Measurements from ENCODE around the gene ACBD3. TPM values are rescaled to one million over a fixed set of nuclear protein-coding genes. Genes with fewer than 3 reads are reported as not detected.
A peak's percentile ranks its signal among the peaks of the same experiment; 100 is the strongest.

The ACBD3 gene
- total RNA-seq, 2 experiments from 2014 or later = 26.5 to 28.3 TPM

GRCh38 chr1:226199971-226200370, 13.4 kb upstream of the ACBD3 start:
- POLR2A ChIA-PET = no interaction called here
- Mint-ChIP-seq H3K4me1 (ENCODE audit: low read depth) (no peaks in the 10 kb centered on the region), H3K4me3 (no peak overlapping the region), H3K27me3 (peaks cover 33% of the 10 kb centered on the region), H3K36me3 (ENCODE audit: low read depth) (no peaks in the 10 kb centered on the region), H3K27ac (no peak overlapping the region), H3K9me3 (no peaks in the 10 kb centered on the region)
- Histone ChIP-seq H3K27ac (ENCODE audit: low read depth in 1 of 2, low read length in 2 of 2) (no peak overlapping the region), H3K27me3 (ENCODE audit: control insufficient read depth in 1 of 2, insufficient read depth in 2 of 2, low read length in 2 of 2) (no peaks in the 10 kb centered on the region), H3K9me3 (ENCODE audit: control insufficient read depth in 1 of 2, insufficient read depth in 1 of 2, low read length in 2 of 2) (no peaks in the 10 kb centered on the region), H3K4me3 (ENCODE audit: low read length) (no peak overlapping the region), H3K4me1 (ENCODE audit: insufficient read depth, low read length) (no peaks in the 10 kb centered on the region), H3K36me3 (ENCODE audit: insufficient read depth, low read length) (no peaks in the 10 kb centered on the region)
- CTCF ChIA-PET = interaction anchor here (4.0 kb wide), 1 partner anchor 75 kb away, joined by 40 read pairs; no protein-coding TSS in a partner anchor
- no peak for TF ChIP-seq CTCF (IDR thresholded peaks at IDR 0.05)
- no peak for DNase-seq
- intact Hi-C loops (cut with DNase I, micrococcal nuclease) = loop anchor here in 1 of 2 experiments (5.0 kb wide), 1 partner anchor 132 kb away; no protein-coding TSS in a partner anchor
- ATAC-seq (ENCODE audit: poor library complexity) = no peak

- DNase-seq (no peak), ATAC-seq (ENCODE audit: poor library complexity) (no peak)
- Mint-ChIP-seq H3K9me3 (no peaks in the 10 kb centered on the region), H3K36me3 (ENCODE audit: low read depth) (no peaks in the 10 kb centered on the region), H3K4me3 (no peak overlapping the region), H3K4me1 (ENCODE audit: low read depth) (no peaks in the 10 kb centered on the region), H3K27me3 (peaks cover 15% of the 10 kb centered on the region), H3K27ac (no peak overlapping the region)
- no peak for TF ChIP-seq CTCF (IDR thresholded peaks at IDR 0.05)
- H3K27ac ChIP-seq (ENCODE audit: low read depth in 1 of 2, low read length in 2 of 2) = no peak overlapping the region
- H3K9me3 ChIP-seq (ENCODE audit: control insufficient read depth in 1 of 2, insufficient read depth in 1 of 2, low read length in 2 of 2) = no peaks in the 10 kb centered on the region
- H3K4me3 ChIP-seq (ENCODE audit: low read length) = no peak overlapping the region
- ChIA-PET POLR2A (no interaction called here), CTCF (interaction anchor here (1.5 kb wide), 1 partner anchor 70 kb away, joined by 7 read pairs; no protein-coding TSS in a partner anchor)
- no peaks in the 10 kb centered on the region for H3K27me3 ChIP-seq (ENCODE audit: control insufficient read depth in 1 of 2, insufficient read depth in 2 of 2, low read length in 2 of 2)
- no peaks in the 10 kb centered on the region for H3K4me1 ChIP-seq (ENCODE audit: insufficient read depth, low read length)
- no peaks in the 10 kb centered on the region for H3K36me3 ChIP-seq (ENCODE audit: insufficient read depth, low read length)
- intact Hi-C loops (cut with DNase I, micrococcal nuclease) = loop anchor here in 1 of 2 experiments (5.0 kb wide), 1 partner anchor 137 kb away; no protein-coding TSS in a partner anchor
Measured at GRCh38 chr1:226195144-226195543, 8.6 kb upstream of the ACBD3 start.

- no peaks in the 10 kb centered on the region for H3K9me3 Mint-ChIP-seq
- no peaks in the 10 kb centered on the region for H3K9me3 ChIP-seq (ENCODE audit: control insufficient read depth in 1 of 2, insufficient read depth in 1 of 2, low read length in 2 of 2)
- no peak for ATAC-seq (ENCODE audit: poor library complexity)
- no peaks in the 10 kb centered on the region for H3K36me3 ChIP-seq (ENCODE audit: insufficient read depth, low read length)
- H3K36me3 Mint-ChIP-seq (ENCODE audit: low read depth) = peaks cover 22% of the 10 kb centered on the region
- H3K27ac Mint-ChIP-seq = peak overlapping the region; percentile 89
- peak overlapping the region; percentile 93 for H3K4me3 ChIP-seq (ENCODE audit: low read length)
- POLR2A ChIA-PET = interaction anchor here (1.0 to 4.0 kb wide), 2 partner anchors 62 to 125 kb away, joined by 3 to 28 read pairs; partner anchors contain the start of gene H3-3A
- peaks cover 26% of the 10 kb centered on the region for H3K4me1 Mint-ChIP-seq (ENCODE audit: low read depth)
- peaks cover 30% of the 10 kb centered on the region for H3K4me1 ChIP-seq (ENCODE audit: insufficient read depth, low read length)
- intact Hi-C loops (cut with DNase I, micrococcal nuclease) = loop anchor here in 1 of 2 experiments (5.0 to 10.0 kb wide), 3 partner anchors 120 to 743 kb away; partner anchors contain the start of genes H3-3A and LIN9
- peak overlapping the region; percentile 97 for H3K4me3 Mint-ChIP-seq
- CTCF ChIA-PET = no interaction called here
- H3K27me3 ChIP-seq (ENCODE audit: control insufficient read depth in 1 of 2, insufficient read depth in 2 of 2, low read length in 2 of 2) = no peaks in the 10 kb centered on the region
- no peak for TF ChIP-seq CTCF (IDR thresholded peaks at IDR 0.05)
- no peak overlapping the region for H3K27ac ChIP-seq (ENCODE audit: low read depth in 1 of 2, low read length in 2 of 2)
- no peaks in the 10 kb centered on the region for H3K27me3 Mint-ChIP-seq
- DNase-seq = no peak
Measured at GRCh38 chr1:226187380-226187779, 839 bp upstream of the ACBD3 start.

Measured in CD4-positive, alpha-beta T cell (primary cell).